HG02938 (cell line): ENCODE results near the gene BPGM.
"Not testable (repeated sequence)": the region's sequence is repeated elsewhere in the genome, so short reads cannot be mapped to it uniquely, and the experiment has no call there.

Experiments used
- ATAC-seq: cut with Tn5 transposase; IDR thresholded peaks from one replicate; pipeline ENCODE4 v1.9.1; 2021; ENCODE audit warnings: mild to moderate bottlenecking, moderate library complexity; ENCODE audit not compliant: unreplicated experiment

BPGM gene

DNA sequence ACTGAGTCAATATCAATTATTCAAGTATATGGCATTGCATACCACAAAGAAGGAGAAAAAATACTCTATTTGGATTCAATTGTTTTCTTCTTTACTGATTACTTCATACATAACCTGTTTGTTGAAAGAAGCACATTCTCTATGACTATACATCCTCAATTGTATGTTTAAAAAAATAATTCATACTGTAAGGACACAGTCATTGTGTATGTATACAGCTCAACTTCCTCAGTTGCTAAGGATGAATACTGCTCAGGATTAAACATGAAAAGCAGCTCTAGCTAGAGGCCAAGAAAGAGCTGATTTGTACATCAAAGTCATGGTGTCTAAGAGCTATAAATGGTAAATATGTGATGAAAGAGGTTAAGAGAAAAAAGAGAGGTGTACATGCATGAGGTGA is 15.8 kb upstream of the BPGM start:
- ATAC-seq: no peak

DNA sequence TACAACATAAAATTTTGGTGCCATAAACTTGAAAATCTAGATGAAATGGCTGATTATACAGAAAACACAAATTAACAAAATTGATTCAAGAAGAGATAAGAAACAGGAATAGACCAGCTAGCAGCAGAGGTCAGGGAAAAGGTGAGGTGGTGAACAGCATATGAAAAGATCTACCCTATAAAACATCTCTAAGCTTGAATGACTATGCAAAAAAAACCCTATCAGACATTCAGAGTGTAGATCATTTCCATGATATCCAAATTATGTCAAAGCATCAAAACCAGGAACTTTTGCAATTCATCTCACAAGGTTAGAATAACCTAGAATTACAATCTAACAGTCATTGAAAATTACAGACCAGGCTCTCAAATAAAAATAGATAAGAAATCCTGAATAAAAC is 14.6 kb upstream of the BPGM start:
- ATAC-seq: no peak

DNA sequence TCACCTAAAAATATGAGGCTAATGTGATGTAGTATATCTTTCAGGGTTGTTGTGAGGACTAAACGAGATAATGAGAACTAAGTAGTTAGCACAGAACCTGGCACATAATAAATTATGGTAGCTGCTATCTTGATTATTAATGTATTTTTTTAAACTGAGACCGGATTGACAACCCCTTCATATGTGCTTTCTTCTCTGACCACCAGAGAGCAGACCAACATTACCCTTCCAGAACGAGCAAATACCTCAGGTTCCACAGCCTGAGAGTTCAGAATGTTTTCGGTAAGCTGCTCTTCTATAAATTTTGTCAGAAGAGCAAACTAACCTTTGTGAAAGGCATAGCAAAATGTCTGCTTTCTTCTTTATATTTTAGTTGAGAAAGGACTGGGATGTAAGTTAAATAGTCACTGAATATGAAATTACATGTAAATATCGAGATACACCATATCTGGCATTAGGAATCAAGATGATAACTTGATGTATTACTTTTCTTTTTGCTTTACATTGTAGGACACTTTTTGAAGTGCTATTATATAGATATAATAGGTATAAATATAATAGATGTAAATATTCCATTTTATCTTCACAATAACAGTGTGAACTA is 13.6 kb upstream of the BPGM start:
- no peak for ATAC-seq

DNA sequence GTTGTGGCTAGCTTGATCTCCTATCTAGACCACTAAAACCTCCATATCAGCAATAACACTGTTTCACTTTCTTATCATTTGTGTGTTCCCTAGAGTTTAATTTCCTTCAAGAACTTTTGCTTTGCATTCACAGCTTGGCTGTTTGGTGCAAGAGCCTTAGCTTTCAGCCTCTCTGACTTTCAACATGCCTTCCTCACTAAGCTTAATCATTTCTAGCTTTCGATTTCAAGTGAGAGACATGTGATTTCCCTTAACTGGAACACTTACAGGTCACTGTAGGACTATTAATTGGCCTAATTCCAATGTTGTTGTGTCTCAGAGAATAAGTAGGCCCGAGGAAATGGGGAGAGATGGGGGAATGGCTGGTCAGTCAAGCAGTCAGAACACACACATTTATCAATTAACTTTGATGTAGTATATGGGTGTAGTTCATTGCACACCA is 10.6 kb upstream of the BPGM start:
- peak; percentile 76 for ATAC-seq

DNA sequence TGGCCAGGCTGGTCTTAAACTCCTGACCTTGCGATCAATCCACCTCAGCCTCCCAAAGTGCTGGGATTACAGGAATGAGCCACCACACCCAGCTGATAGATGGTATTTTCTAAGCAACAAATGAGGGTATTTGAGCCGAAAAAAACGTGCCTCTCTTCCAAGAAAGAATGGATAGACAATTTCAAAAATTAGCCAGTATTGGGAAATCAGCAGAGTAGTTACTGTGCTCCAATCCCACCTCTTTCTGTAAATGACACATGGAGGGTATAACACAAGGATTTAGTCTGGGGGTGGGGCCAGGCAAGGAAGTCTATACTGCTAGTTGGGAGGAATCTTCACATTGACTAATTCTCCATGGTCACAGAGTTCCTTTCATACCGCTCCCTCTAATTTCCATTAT is 9.2 kb upstream of the BPGM start:
- no peak for ATAC-seq

DNA sequence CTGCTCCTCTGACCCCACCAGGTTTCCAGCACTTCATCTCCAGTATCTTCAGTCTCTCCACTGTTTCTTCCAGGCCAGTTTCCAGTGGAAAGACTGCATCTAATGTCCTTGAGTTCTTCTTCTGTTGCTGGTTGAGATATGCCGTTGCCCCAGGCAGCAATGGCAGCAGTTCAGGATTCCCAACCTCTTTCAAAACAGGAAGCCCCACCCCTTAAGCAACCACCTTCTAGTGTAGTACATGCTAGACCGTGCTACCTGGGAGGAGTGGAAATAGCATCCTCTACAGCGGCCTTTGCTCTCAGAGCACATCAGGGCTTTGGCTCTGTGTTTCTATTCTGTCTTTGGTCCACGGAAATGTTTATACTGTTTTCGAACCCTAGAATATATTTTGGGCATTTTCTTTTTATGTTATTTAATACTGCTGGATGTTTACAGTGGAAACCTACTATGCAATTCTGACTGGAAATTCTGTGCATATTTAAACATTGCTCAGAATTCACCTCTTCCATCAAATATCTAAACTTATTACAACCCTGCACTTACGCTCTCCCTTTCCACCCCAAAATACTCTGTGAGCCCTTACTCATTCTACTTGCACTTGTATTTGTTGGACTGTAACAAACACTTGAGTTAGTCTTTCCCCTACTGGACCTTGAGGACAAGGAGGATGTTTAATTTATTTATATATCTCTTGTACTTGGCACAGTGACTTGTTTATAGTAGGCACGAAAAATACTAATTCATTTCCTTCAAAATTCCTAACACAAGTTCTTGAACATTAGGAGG is 8.5 kb upstream of the BPGM start:
- no peak for ATAC-seq

DNA sequence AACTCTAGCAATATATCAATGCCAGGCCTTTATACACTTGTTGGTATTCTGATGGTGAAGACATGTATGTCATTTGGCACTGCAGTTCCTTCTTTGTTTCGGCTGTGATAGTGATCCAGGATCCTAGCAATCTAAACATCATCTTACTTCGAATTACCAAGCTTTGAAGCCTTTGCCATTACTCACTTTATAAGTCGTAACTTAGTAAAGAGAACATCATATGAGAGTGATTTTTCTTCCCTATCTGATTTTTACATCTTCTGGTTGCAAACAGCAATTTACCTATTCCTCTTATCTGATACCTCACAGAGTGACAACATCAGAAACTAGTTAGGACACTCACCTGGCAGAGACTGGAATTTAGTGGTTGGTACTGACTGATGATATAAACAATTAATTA is 7.6 kb upstream of the BPGM start:
- ATAC-seq: no peak

DNA sequence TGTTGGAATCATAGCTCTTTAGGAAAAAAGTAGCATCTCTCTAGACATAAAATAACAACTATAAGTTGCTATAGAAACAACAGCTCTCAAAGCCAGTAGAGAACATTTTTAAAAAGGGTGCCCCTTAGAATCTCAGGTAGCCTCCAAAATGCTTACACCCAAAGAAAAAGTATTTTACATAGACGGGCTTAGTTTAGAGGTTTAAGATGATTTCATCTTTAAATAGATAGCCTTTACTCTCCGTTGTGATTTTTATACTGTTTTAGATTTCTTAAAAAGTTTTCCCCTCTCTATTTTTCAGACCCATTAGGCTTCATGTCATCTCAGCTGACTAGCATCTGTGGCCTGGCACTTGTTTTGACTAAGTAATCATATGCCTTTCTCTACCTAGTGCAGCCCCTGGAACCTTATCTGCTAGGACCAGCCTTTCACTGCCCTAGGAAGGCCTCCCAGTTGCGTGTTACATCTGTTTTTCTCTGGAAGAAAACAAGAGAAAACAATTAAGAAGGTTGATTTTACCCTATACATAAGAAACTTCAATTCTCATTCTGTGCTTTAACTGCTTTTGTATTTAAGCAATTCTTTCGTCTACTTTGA is 6.9 kb upstream of the BPGM start:
- no peak for ATAC-seq

DNA sequence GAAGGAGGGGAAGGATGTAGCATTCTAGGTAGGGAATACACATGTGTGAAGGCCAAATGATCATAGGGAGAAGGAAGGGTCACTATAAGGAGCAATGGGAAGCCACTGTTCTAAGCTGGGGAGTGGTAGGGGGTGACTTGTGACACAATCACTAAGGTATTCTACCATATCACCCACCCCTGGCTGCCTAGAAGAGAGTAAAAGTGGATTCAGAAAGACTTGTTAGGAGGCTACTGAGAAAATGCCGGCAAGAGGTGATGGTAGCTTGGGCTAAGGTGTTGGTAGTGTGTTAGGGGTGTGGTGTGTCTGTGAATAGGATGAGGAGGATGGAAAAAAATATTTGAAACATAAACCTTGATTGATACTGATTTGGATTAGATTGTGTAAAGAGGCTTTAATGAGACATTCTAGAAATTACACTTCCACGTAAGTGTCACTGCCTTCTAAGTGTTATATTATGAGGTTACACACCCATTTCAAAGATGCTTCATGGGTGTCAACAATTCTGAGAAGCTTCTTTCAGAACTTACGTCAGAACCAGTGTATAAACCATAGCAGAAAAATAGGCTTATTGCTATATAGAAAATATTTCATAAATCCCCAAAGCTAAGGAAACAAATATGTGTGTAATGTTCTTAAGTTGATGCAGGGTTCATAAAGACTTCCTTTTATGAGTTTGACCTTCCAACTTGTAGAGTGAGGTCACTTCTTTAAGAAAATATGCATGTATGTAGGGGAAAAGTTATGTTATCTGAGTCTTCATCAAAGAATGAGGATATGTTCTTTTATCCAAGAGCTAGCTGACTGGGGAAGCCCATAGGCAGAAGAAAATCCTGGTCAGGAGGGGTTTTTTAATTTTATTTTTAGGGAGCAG is 5.6 kb upstream of the BPGM start:
- ATAC-seq: no peak

DNA sequence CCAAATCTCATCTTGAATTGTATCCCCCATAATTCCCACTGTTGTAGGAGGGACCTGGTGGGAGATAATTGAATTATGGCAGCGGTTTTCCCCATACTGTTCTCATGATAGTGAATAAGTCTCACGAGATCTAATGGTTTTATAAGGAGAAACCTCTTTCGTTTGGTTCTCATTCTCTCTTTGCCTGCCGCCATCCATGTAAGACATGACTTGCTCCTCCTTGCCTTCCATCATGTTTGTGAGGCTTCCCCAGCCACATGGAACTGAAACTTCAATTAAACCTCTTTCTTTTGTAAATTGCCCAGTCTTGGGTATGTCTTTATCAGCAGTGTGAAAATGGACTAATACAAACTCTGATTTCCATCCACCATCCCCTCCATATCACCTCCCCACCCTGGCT is 4.7 kb upstream of the BPGM start:
- ATAC-seq: not testable (repeated sequence)

DNA sequence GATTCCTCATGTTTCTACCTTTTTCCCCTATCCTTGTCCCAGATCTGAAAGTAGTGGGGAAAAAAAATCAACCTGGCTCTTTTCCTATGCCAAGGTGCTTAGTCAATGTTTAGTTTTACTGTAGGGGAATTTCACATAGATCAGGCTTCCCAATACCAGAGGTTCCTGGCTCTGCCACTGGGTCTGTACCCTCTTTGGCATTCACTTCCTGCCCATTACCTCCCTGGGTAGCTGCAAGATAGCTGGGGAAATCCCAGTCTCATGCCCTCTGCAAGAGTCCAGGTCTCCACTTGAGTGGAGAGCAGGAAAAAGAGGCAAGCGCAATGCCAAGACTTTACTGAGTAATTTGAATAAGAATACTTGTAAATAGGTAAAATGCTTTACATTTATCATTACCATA is 3.5 kb upstream of the BPGM start:
- ATAC-seq: no peak

DNA sequence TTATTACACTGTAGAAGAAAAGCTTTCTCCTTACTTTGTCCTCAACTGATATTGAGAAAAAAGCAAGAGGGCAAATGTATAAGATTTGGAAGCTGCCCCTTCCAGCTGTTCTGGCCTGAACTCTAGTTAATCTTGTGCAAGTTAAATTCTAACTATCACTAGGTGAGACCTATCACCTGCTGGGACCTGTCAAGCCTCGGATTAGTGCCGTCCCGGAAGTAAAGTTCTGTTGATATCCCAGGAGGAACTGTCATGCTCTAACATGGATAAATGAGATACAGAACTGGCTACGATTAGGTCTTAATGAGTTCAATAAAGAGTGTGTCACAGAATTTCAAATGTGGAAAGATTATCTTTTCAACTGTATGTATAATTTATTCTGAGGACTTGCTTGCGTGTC is 1.2 kb upstream of the BPGM start:
- no peak for ATAC-seq

DNA sequence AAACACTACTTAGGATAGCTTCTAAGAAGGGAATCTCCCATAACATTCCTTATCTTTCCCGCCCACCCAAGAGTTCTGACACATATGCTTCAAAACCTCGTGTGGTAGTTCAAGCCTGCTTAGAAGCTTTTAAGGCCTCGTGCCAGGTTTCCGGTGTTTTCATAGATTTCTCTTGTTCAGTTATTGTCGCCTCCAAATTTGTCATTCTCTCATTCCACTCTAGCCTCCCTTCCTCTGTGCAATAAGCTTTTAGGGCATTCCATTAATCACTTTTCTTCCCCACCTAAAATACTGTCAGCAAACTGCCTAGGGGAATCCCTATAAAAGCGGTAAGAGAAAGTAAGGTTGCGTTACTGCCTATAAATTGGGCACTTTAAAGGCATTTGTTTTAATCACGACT is 718 bp upstream of the BPGM start:
- ATAC-seq: no peak

DNA sequence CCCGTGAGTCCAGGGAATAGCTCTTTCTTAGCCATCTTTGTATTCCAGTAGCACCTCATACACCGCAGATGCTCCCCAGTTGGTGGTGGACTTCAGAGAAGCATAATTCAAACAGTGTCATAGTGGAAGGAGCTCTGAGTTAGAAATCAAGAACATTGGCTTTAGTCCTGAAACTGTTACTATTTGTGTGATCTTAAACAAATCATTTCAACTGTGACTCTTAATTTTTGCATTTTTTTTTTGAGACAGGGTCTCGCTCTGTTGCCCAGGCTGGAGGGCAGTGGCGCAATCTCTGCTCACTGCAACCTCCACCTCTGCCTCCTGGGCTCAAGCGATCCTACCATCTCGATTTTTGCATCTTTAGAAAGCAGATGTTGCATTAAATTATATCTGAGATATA is 1.8 kb downstream of the BPGM start:
- ATAC-seq: no peak

DNA sequence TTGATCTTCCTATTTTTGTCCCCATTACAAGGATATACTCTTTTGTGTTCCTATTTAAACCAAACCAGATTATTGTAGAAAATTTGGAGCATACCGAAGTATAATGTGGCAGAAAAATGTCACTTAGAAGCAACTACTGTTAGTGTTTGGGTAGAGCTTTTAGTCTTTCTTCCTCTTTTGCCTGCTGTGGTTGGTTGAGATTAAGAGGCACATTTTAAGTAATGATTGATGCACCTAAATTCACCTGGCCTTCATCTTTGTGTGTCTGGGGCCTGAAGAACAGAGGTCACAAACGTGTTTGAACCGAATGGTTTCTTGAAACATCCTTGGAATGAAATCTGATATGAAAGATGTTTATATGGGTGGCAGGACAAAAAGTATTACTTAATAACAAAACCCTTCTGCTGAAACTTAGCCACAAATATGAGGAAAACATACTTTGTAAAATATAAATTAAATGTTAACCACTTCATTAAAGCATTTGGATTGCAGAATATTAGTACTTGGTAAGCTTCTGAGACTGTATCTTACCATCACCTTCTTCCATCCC is 2.6 kb downstream of the BPGM start:
- no peak for ATAC-seq

DNA sequence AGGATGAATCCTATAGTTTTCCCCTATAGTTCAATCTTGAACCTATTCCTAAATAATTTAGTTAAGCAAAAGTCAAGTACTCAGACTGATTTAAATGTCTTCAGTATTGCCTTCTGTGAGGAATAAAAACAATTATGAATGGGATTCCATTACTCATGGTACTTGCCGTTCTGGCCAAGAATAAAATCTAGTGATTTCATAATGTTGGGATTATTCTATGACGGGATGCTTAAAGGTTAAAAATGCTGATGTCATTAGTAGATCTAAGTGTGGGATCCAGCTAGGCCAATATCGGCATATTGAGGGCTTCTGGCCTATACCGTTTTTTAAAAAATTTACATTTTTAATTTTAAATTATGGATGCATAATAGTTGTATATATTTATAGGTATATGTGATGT is 5.3 kb downstream of the BPGM start:
- ATAC-seq: no peak

DNA sequence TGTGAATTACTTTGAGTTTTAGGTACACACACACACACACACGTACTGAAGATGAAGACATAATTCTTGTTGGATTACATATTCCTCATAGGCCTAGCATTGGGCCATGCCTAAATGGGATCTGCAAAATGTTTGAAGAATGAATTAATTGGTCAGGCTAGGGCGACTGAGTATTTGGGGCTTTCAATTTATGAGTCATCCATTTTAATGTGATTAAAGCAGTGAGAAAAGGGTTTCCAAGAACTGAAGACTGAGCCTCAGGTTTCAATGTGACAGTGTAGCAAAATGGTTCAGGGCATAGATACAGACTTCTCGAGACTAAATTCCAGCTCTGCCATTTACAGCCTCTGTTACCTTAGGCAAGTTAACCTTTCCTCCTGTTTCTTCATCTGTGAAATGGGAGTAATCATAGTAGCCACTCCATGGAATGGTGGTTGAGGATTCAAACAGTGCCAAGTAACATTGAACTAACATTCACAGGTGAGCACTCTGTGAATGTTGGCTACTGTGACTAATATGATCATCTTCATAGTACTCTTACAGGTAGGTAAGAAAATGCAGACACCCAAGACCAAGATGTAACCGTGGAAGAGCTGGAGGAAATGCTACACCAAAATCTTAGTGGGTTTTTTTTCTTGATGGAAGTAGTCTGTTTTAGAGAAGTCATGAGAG is 7.6 kb downstream of the BPGM start:
- no peak for ATAC-seq

DNA sequence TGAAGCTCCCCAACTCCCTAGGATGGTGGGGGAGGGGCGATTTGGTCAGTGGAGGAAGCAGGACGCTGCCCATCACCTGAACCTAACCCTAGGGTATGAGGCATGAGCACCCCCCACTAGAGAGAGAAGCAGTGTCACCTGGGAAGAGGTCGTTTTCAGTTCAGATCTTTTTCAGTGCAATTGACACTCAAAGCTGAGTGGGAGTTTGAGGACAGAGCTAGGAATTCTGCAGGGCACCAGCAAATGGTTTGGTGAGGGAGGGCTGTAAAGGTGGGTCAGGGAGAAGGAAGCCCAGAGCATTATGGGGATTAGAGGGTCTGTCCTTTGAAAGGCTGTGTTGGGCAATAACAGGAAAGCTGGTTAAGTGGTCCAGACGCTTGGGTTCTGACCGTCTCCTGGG is 10.9 kb downstream of the BPGM start:
- no peak for ATAC-seq

DNA sequence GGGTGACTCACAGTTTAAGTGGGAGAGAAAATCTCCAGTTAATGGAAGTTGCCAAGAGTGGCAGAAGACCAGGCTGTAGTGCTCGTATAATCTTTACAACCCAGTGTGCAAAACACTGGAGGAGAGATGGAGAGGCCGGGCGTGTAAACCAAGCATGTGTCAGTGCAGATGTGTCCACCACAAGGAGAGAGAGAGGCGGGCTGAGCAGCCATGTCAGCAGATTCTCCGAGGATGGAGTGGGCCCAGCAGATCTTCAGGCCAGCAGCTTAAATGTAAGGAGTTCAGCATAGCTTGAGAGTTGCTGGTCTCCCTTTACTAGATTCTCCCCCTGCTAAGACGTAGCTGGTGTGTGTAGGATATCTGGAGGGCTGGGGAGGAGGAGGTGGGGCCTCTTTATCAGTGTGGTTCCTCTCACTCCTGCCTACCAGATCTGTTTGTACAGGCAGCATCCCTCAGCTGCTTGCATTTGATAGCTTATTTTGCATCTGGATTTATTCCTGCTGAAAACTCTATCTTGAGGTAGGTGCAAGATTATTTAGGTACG is 13.7 kb downstream of the BPGM start:
- ATAC-seq: no peak

DNA sequence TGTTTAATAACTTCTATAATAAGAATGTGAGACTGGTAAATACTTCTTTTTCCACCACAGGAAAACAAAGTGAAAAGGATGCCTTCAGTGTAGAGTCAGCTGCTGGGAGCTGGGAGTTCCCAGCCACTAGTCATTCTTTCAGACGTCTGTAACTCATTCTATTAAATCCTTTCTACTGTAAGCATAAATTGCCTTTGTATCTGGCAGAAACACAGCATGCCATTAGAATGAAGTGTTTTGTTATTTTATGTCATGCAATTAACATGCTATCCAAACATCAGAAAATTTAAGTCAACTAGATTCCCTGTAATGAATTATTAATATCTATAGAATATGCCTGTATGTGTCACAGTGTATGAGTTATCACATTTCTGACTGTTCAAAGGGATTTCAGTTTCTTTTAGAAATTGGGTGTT is 14.3 kb downstream of the BPGM start:
- no peak for ATAC-seq
